GM18507 (cell line): ENCODE results near the gene KDM7A.
"Not testable (repeated sequence)": the region's sequence is repeated elsewhere in the genome, so short reads cannot be mapped to it uniquely, and the experiment has no call there.

Source experiments
- DNase-seq: peaks from one replicate; pipeline ENCODE4 v3.0.0; 2011; ENCODE audit warnings: low read depth; ENCODE audit not compliant: insufficient read length; ENCODE audit errors: extremely low spot score
- FAIRE-seq: peaks from 2 replicates; lab custom pipeline; 2011; peaks lifted over from hg19 to GRCh38; lab: Jason Lieb, UNC

KDM7A gene

DNA sequence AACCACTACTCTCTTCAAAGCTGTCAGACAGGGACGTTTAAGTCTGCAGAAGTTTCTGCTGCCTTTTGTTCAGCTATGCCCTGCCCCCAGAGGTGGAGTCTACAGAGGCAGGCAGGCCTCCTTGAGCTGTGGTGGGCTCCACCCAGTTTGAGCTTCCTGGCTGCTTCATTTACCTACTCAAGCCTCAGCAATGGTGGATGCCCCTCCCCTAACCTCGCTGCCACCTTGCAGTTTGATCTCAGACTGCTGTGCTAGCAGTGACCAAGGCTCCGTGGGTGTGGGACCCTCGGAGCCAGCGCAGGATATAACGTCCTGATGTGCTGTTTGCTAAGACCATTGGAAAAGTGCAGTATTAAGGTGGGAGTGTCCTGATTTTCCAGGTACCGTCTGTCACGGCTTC lies 68.0 kb downstream of the KDM7A start:
- not testable (repeated sequence) for FAIRE-seq, DNase-seq

DNA sequence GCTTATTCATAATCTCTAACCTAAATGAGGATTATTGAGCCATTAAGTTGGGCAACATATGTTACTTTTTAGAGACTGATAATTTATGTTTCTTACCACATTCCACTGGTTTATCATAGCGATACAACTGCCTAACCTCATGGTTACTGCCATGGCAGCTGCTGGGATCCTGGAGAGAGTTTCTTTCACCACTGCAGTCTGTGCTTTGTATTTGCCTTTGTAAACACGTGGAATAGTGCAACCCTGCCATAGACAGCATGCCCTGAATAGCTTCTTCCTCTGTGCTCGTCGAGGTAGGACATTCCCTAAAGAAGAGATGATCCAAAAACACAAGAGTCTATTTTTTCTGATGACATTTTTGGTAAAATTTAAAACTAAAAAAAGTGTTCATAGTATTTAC lies 80.3 kb downstream of the KDM7A start:
- no peak for DNase-seq
- FAIRE-seq, result no peak

DNA sequence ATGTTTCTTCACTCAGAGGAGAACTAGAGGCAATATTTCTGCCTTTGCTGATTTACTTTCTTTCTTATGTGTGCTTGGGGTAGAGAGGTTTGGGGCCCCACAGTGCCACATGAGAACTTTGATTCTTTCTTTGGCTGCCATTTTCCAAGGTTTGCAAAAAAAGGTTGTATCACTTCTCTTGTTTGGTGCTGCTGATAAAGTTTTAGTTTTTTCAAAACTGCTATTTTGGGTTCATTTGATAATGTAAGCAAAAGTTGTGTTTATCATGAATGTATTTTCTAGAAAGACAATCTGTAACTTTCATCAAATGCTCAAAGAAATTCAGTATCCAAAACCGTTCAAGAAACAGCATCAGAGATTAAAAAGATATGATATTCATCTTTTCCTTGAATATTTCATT lies 83.4 kb downstream of the KDM7A start:
- DNase-seq (no peak), FAIRE-seq (no peak)

DNA sequence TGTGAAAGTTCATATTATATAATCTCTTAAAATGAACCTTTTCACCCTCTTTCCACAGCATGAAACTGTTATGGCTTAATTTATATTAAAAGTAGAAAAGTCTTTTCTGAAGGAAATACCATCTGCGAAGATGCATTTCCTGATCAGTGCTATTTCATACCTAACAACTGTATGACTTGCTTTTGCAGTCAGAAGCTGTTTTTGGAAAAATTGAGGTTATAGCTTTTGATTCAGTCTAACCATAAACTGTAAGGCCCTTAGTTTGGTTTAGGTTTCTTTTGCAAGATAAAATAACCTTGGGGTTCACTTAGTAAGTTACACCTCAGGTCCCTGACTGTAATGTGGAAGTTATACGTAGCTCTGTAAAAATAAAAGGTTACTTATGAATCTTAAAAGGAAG lies 91.3 kb downstream of the KDM7A start:
- DNase-seq, result no peak
- FAIRE-seq, result no peak

GRCh38 chr7:140084972-140085371 lies 91.8 kb downstream of the KDM7A start:
- DNase-seq (peak; percentile 45), FAIRE-seq (peak; percentile 97)

- FAIRE-seq (peak; percentile 12), DNase-seq (no peak)
Measured at GRCh38 chr7:140084142-140084655, 92.6 kb downstream of the KDM7A start.

DNA sequence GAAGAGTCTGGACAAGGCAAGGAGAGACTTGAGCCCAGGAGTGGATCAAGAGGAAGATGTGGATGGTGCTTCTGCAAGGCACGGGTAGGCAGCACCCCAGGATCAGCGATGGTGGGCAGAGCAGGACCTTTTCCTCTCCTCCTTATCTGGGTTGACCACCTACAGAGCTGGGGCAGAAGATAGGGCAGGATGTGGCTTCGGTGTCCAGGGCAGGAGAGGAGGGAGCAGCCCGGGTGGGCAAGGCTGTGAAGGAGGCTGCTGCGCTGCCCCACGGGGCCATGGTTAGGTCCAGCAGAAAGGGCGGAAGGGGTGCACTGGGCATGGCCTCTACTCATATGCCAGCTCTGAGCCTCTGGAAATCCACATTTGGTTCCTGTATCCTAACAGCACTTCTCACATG lies 94.0 kb downstream of the KDM7A start:
- DNase-seq (no peak), FAIRE-seq (no peak)

GRCh38 chr7:140081774-140082425 lies 94.9 kb downstream of the KDM7A start:
- FAIRE-seq (no peak), DNase-seq (no peak)

- DNase-seq (no peak), FAIRE-seq (no peak)
Measured at GRCh38 chr7:140080919-140081318, 95.9 kb downstream of the KDM7A start.

GRCh38 chr7:140079121-140079536 lies 97.7 kb downstream of the KDM7A start:
- FAIRE-seq, result no peak

GRCh38 chr7:140078392-140078791 lies 98.4 kb downstream of the KDM7A start:
- no peak for DNase-seq
- no peak for FAIRE-seq

More at GRCh38 chr7:140079121-140079536, 97.7 kb downstream of the KDM7A start:
- DNase-seq, result no peak

- no peak for DNase-seq
- FAIRE-seq, result no peak
Measured at GRCh38 chr7:140074780-140075179, 102.0 kb downstream of the KDM7A start.

GRCh38 chr7:140070546-140070945 lies 106.2 kb downstream of the KDM7A start:
- DNase-seq (no peak), FAIRE-seq (no peak)

- FAIRE-seq, result no peak
- DNase-seq, result no peak
Measured at GRCh38 chr7:140069298-140069949, 107.4 kb downstream of the KDM7A start.

- FAIRE-seq, result no peak
Measured at GRCh38 chr7:140068033-140068432, 108.8 kb downstream of the KDM7A start.

GRCh38 chr7:140067052-140067451 lies 109.7 kb downstream of the KDM7A start:
- FAIRE-seq, result no peak

More at GRCh38 chr7:140068033-140068432, 108.8 kb downstream of the KDM7A start:
- no peak for DNase-seq

DNA sequence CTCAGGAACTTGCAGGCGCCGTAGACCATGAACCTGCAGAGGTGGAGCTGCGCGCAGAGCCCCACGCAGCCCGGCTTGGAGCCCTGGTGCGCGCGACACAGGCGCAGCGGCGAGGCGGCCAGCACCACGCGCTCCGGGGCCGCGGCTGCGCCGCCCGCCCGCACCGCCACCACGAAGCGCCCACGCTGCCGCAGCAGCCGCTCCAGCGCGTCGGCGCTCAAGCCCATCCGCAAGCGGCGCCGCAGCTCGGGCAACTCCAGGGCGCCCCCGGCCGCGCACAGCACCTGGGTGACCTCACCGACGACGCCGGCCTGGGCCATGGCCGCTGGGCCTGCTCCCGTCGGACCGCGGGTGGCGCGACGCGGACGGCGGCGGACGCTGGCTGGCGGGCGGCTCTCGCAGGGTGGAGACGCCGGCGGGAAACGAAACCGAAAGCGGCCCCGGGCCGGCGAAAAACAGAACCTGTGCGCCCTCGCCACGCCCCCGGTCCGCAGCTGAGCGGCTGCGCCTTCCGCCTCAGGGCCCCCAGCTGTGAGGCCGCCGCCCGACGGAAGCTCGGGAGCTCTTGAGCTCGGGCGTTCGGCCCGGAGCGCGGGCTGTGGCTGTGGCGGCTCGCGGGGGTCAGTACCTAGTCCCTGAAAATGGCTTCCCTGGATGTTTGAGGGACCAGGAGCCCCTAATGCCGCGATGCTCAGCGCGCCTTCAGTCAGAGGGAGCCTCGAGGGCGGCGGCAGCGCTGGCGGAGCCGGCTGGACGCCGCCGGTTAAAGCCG lies 114.1 kb downstream of the KDM7A start, which contains the start of gene PARP12:
Gene PARP12, minus strand, starts transcription at position 424 of the 772 bp plus-strand sequence. Its CDS starts 104 bp downstream, at position 320.
- peak; percentile 75 for FAIRE-seq
- DNase-seq, result peak; percentile 83

More at GRCh38 chr7:140067052-140067451, 109.7 kb downstream of the KDM7A start:
- DNase-seq, result no peak

GRCh38 chr7:140062118-140062527 lies 114.7 kb downstream of the KDM7A start:
- FAIRE-seq (no peak), DNase-seq (no peak)

- DNase-seq, result no peak
- no peak for FAIRE-seq
Measured at GRCh38 chr7:140061607-140061930, 115.2 kb downstream of the KDM7A start.
